Measurements from ENCODE around the gene RPL29.

Gene RPL29

DNA sequence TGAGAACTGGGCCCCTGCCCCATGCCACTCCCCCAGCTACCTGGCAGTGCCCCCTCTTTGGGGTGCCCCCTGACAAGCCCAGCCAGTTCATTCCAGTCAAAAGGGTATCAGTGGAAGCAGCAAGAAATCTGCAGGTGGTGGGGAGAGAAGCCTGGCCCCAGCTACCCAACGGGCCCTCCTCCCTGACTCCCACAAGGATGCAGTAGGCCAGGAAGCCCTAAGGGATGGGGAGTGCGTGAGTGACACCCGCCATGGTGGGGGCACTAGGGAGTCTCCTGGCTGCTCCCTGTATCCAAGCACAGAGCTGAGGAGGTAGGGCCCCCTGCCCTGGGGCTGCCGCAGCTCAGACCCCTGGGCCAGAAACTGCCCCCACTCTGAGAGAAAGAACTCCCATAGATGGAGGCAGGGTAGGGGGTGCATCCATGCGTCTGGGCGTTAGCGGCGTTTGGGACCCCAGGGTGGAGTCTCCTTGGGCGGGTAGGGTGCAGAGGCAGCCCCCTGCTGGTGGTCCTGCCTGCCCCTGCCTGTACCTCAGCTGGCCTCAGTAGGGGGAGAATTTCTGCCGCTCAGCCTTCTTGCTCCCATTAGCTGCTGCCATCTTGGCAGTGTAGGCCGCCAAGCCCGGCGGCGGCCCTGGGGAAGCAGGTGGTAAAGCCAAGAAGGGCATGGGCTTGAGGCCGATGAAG lies 38.0 kb downstream of the RPL29 start:
- Histone ChIP-seq H3K27me3 (ENCODE audit: insufficient read depth, poor library complexity, severe bottlenecking) (peaks cover 8% of the 10 kb centered on the region), H3K27ac (replicated peaks) (no peak overlapping the region), H3K4me3 (replicated peaks; ENCODE audit: insufficient read depth, low read length) (no peak overlapping the region)
- TF ChIP-seq GABPA (IDR thresholded peaks at IDR 0.05; ENCODE audit: low read depth) (no peak), SPI1 (IDR thresholded peaks at IDR 0.05; ENCODE audit: borderline replicate concordance, low read depth) (no peak), POLR2AphosphoS5 (IDR thresholded peaks at IDR 0.05; ENCODE audit: low read depth) (no peak), CTCF (IDR thresholded peaks at IDR 0.05; ENCODE audit: insufficient read depth, low read length) (no peak), REST (IDR thresholded peaks at IDR 0.05; ENCODE audit: insufficient replicate concordance, low read depth) (no peak)
- DNase-seq (ENCODE audit: low read depth in 1 of 2, low spot score in 1 of 2): no peak

DNA sequence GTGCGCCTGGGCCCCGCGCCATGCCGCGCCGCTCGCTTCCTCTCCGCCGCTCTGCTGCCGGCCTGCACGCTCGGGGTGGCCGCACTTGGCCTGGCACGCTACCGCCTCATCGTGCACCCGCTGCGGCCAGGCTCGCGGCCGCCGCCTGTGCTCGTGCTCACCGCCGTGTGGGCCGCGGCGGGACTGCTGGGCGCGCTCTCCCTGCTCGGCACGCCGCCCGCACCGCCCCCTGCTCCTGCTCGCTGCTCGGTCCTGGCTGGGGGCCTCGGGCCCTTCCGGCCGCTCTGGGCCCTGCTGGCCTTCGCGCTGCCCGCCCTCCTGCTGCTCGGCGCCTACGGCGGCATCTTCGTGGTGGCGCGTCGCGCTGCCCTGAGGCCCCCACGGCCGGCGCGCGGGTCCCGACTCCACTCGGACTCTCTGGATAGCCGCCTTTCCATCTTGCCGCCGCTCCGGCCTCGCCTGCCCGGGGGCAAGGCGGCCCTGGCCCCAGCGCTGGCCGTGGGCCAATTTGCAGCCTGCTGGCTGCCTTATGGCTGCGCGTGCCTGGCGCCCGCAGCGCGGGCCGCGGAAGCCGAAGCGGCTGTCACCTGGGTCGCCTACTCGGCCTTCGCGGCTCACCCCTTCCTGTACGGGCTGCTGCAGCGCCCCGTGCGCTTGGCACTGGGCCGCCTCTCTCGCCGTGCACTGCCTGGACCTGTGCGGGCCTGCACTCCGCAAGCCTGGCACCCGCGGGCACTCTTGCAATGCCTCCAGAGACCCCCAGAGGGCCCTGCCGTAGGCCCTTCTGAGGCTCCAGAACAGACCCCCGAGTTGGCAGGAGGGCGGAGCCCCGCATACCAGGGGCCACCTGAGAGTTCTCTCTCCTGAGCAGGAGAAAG lies 39.6 kb downstream of the RPL29 start:
- Histone ChIP-seq H3K27me3 (ENCODE audit: insufficient read depth, poor library complexity, severe bottlenecking) (peaks cover under 1% of the 10 kb centered on the region), H3K4me3 (replicated peaks; ENCODE audit: insufficient read depth, low read length) (peak overlapping the region; percentile 9; the same call in 1 of the 2 replicates), H3K27ac (replicated peaks) (no peak overlapping the region)
- peak in 1 of 2 experiments; percentile 18 for DNase-seq (ENCODE audit: low read depth in 1 of 2, low spot score in 1 of 2)
- no peak for TF ChIP-seq POLR2AphosphoS5 (IDR thresholded peaks at IDR 0.05; ENCODE audit: low read depth)
- no peak for TF ChIP-seq SPI1 (IDR thresholded peaks at IDR 0.05; ENCODE audit: borderline replicate concordance, low read depth)

DNA sequence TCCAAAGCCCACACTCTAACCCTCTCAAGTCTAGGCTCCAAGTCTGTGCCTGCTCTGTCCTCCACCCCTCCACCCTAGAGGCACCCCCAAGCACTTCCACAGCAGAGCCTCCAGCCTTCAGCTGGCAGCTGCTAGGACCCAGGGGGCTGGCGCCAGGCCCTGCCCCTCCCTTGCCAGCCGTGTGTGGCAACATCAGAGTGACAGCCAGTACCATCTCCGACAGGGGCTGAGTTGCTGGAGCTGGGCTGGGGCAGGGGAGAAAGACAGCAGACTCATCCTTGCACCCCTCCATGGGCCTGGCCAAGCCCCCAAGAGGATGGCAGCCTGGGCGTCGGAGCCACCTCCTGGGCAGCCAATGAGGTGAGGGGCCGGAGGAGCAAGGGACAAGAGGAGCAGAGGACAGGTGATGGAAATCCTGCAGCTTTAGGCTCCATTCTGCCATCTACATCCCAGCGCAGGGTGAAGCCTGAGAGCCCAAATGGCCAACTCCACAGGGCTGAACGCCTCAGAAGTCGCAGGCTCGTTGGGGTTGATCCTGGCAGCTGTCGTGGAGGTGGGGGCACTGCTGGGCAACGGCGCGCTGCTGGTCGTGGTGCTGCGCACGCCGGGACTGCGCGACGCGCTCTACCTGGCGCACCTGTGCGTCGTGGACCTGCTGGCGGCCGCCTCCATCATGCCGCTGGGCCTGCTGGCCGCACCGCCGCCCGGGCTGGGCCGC lies 40.4 kb downstream of the RPL29 start, which contains the start of gene GPR62:
GPR62 (plus strand) TSS at position 207 of the 718 bp plus-strand sequence; CDS start at position 479, 272 bp downstream.
- no peak for DNase-seq (ENCODE audit: low read depth in 1 of 2, low spot score in 1 of 2)
- no peak for TF ChIP-seq CTCF (IDR thresholded peaks at IDR 0.05; ENCODE audit: insufficient read depth, low read length)
- TF ChIP-seq REST (IDR thresholded peaks at IDR 0.05; ENCODE audit: insufficient replicate concordance, low read depth): no peak
- no peak for TF ChIP-seq GABPA (IDR thresholded peaks at IDR 0.05; ENCODE audit: low read depth)
- TF ChIP-seq POLR2AphosphoS5 (IDR thresholded peaks at IDR 0.05; ENCODE audit: low read depth): no peak
- no peak for TF ChIP-seq SPI1 (IDR thresholded peaks at IDR 0.05; ENCODE audit: borderline replicate concordance, low read depth)
- Histone ChIP-seq H3K27me3 (ENCODE audit: insufficient read depth, poor library complexity, severe bottlenecking) (no peaks in the 10 kb centered on the region), H3K27ac (replicated peaks) (no peak within 1 kb of the TSS), H3K4me3 (replicated peaks; ENCODE audit: insufficient read depth, low read length) (peak within 1 kb of the TSS; percentile 9; the same call in 1 of the 2 replicates)

All from HL-60 (cell line).